Transverse colon (tissue), 3 donors: ENCODE measurements around the gene LARP1.

Experiments used
- POLR2A ChIP-seq: fragments of 450-650 bp; IDR thresholded peaks from one replicate; pipeline ENCODE4 v1.6.1; 2016; ENCODE audit warnings: antibody characterized with exemption, mild to moderate bottlenecking, moderate library complexity
- TF ChIP-seq, protein P1 (sequence below), 5 experiments: fragments of 200-600 bp in 3 of 5; fragments of 450-650 bp in 2 of 5; sonication (generic) in 3 of 5; IDR thresholded peaks; 1 replicate in 2 of 5; 2 replicates in 3 of 5; pipeline ENCODE4 v1.5.1; 2016 to 2017; ENCODE audit warnings: antibody characterized with exemption in 5 of 5, inconsistent platforms in 3 of 5, mild to moderate bottlenecking in 2 of 5, moderate library complexity in 1 of 5

DNA sequence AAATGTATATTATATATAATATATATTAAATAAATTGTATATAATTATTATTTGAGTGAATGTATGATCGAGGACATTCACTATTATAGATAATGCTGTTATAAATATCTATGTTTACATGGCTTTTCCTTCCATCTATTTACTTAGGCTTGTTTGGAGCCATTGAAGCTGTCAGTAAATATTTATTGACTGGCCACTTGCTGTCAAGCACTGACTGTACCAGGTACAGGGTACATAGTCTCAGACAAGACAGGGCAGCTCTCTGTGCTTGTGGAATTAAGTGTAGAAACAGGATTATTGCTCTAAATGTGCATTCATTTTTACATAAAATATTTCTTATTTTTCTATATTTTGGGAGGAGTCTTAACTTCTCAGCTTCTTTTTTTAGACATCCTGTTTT lies 78.9 kb downstream of the LARP1 start:
- TF ChIP-seq, protein P1, sequence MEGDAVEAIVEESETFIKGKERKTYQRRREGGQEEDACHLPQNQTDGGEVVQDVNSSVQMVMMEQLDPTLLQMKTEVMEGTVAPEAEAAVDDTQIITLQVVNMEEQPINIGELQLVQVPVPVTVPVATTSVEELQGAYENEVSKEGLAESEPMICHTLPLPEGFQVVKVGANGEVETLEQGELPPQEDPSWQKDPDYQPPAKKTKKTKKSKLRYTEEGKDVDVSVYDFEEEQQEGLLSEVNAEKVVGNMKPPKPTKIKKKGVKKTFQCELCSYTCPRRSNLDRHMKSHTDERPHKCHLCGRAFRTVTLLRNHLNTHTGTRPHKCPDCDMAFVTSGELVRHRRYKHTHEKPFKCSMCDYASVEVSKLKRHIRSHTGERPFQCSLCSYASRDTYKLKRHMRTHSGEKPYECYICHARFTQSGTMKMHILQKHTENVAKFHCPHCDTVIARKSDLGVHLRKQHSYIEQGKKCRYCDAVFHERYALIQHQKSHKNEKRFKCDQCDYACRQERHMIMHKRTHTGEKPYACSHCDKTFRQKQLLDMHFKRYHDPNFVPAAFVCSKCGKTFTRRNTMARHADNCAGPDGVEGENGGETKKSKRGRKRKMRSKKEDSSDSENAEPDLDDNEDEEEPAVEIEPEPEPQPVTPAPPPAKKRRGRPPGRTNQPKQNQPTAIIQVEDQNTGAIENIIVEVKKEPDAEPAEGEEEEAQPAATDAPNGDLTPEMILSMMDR (IDR thresholded peaks at IDR 0.05) = no peak
- TF ChIP-seq POLR2A = no peak
